NCI-H2196 (cell line): Measurements from ENCODE around the gene ZNF415.
A peak's percentile ranks its signal among the peaks of the same experiment; 100 is the strongest.
"Not testable (repeated sequence)": the region's sequence is repeated elsewhere in the genome, so short reads cannot be mapped to it uniquely, and the experiment has no call there.

Experiments used
- DNase-seq: peaks from one replicate; lab custom pipeline; 2025; ENCODE audit not compliant: unreplicated experiment; lab: John Stamatoyannopoulos, UW

The ZNF415 gene

GRCh38 chr19:53132141-53132991 is at the start of gene ZNF415:
ZNF415 (minus strand) TSS chr19:53132910; CDS start chr19:53122676, 10,234 bp downstream.
- DNase-seq = peak; percentile 69

- no peak for DNase-seq
These were observed 49.5 kb upstream of the ZNF415 start for GRCh38 chr19:53182202-53182601.

GRCh38 chr19:53177986-53178385 is 45.3 kb upstream of the ZNF415 start:
- DNase-seq = no peak

- no peak for DNase-seq
These were observed 40.2 kb upstream of the ZNF415 start for GRCh38 chr19:53172889-53173288.

- DNase-seq = no peak
These were observed 33.0 kb upstream of the ZNF415 start for GRCh38 chr19:53165691-53166091.

- DNase-seq = no peak
These were observed 28.4 kb upstream of the ZNF415 start for GRCh38 chr19:53161123-53161522.

- no peak for DNase-seq
These were observed 27.6 kb upstream of the ZNF415 start for GRCh38 chr19:53160350-53160749.

GRCh38 chr19:53158119-53158656 is 25.5 kb upstream of the ZNF415 start:
- no peak for DNase-seq

GRCh38 chr19:53157626-53158025 is 24.9 kb upstream of the ZNF415 start:
- no peak for DNase-seq

- DNase-seq = no peak
These were observed 24.1 kb upstream of the ZNF415 start for GRCh38 chr19:53156850-53157249.

GRCh38 chr19:53147645-53148044 is 14.9 kb upstream of the ZNF415 start:
- no peak for DNase-seq

- no peak for DNase-seq
These were observed 7.6 kb upstream of the ZNF415 start for GRCh38 chr19:53140351-53140750.

- no peak for DNase-seq
These were observed 3.7 kb upstream of the ZNF415 start for GRCh38 chr19:53136432-53136831.

GRCh38 chr19:53131727-53132126 is 983 bp downstream of the ZNF415 start:
- DNase-seq = no peak

- no peak for DNase-seq
These were observed 1.6 kb downstream of the ZNF415 start for GRCh38 chr19:53131085-53131590.

GRCh38 chr19:53130506-53130905 is 2.2 kb downstream of the ZNF415 start:
- DNase-seq = no peak

GRCh38 chr19:53126733-53127526 is 5.8 kb downstream of the ZNF415 start:
- DNase-seq = not testable (repeated sequence)

GRCh38 chr19:53123400-53123799 is 9.3 kb downstream of the ZNF415 start:
- no peak for DNase-seq

GRCh38 chr19:53112286-53112685 is 20.4 kb downstream of the ZNF415 start:
- no peak for DNase-seq

GRCh38 chr19:53109527-53109926 is 23.2 kb downstream of the ZNF415 start:
- no peak for DNase-seq
